Cardiac muscle cell (in vitro differentiated cells and primary cell): ENCODE measurements around the gene NDUFS4. TPM values are rescaled to one million over a fixed set of nuclear protein-coding genes. Genes with fewer than 3 reads are reported as not detected.

ENCODE experiments used
- DNase-seq, 2 donors: peaks; one replicate each; pipeline versions ENCODE4 v3.0.0 to v3.0.0-alpha.2; 2010 to 2017; ENCODE audit warnings: low read depth in 1 of 2, low spot score in 1 of 2
- H3K27ac ChIP-seq: fragments of 200-600 bp; sonication (generic); 2 replicates; pipeline ENCODE4 v1.5.1; 2016
- H3K27me3 ChIP-seq: fragments of 200-600 bp; sonication (generic); 2 replicates; pipeline ENCODE4 v1.6.0; 2016; ENCODE audit warnings: control low read depth
- H3K36me3 ChIP-seq: fragments of 200-600 bp; sonication (generic); 2 replicates; pipeline ENCODE4 v1.5.1; 2016; ENCODE audit warnings: control low read depth
- H3K4me1 ChIP-seq: fragments of 200-600 bp; sonication (generic); 2 replicates; pipeline ENCODE4 v1.8.1; 2017; ENCODE audit warnings: low read depth, mild to moderate bottlenecking, mixed run types
- H3K4me3 ChIP-seq: fragments of 200-600 bp; sonication (generic); 2 replicates; pipeline ENCODE4 v1.5.1; 2016; ENCODE audit warnings: mild to moderate bottlenecking
- H3K9me3 ChIP-seq: fragments of 200-600 bp; sonication (generic); 2 replicates; pipeline ENCODE4 v1.5.1; 2017; ENCODE audit warnings: low read depth, mild to moderate bottlenecking, control low read depth
- CTCF ChIP-seq: IDR thresholded peaks from 2 replicates; pipeline ENCODE4 v1.5.1; 2012; ENCODE audit warnings: low read depth, mild to moderate bottlenecking, low read length
- polyA plus RNA-seq: library from polyadenylated mRNA; unstranded; fragments of >200 nt; fragmentation: Nextera tagmentation; extraction: Ambion mirVana; gene quantifications from 2 replicates; pipeline ENCODE4 v1.2.1, GENCODE V29; 2016
- total RNA-seq: library from RNA; depleted of rRNA; stranded (reverse); fragments of >200 nt; gene quantifications from 2 replicates; pipeline ENCODE4 v1.2.3, GENCODE V29; 2016

The NDUFS4 gene
- total and polyA plus RNA-seq, 2 experiments from 2014 or later: 75.7 to 212 TPM

- no peak for DNase-seq
- peaks cover 3% of the 10 kb centered on the region for H3K4me1 ChIP-seq
- no peak for TF ChIP-seq CTCF
- H3K9me3 ChIP-seq: no peaks in the 10 kb centered on the region
- no peaks in the 10 kb centered on the region for H3K36me3 ChIP-seq
- no peak overlapping the region for H3K4me3 ChIP-seq
- no peak overlapping the region for H3K27ac ChIP-seq
- H3K27me3 ChIP-seq: no peaks in the 10 kb centered on the region
Measured at GRCh38 chr5:53575101-53575500, 14.7 kb downstream of the NDUFS4 start.

GRCh38 chr5:53575831-53576230 is 15.4 kb downstream of the NDUFS4 start:
- Histone ChIP-seq H3K4me3 (no peak overlapping the region), H3K4me1 (peaks cover 3% of the 10 kb centered on the region), H3K9me3 (no peaks in the 10 kb centered on the region), H3K36me3 (no peaks in the 10 kb centered on the region), H3K27me3 (no peaks in the 10 kb centered on the region), H3K27ac (no peak overlapping the region)
- no peak for DNase-seq
- no peak for TF ChIP-seq CTCF

- no peak overlapping the region for H3K27ac ChIP-seq
- no peak for DNase-seq
Measured at GRCh38 chr5:53576674-53577073, 16.2 kb downstream of the NDUFS4 start.

GRCh38 chr5:53578854-53579253 is 18.4 kb downstream of the NDUFS4 start:
- Histone ChIP-seq H3K4me3 (no peak overlapping the region), H3K4me1 (peaks cover 3% of the 10 kb centered on the region), H3K36me3 (no peaks in the 10 kb centered on the region), H3K27me3 (no peaks in the 10 kb centered on the region), H3K9me3 (no peaks in the 10 kb centered on the region), H3K27ac (no peak overlapping the region)
- TF ChIP-seq CTCF: no peak
- DNase-seq: no peak

More at GRCh38 chr5:53576674-53577073, 16.2 kb downstream of the NDUFS4 start:
- Histone ChIP-seq H3K9me3 (no peaks in the 10 kb centered on the region), H3K4me3 (no peak overlapping the region), H3K36me3 (no peaks in the 10 kb centered on the region), H3K27me3 (no peaks in the 10 kb centered on the region), H3K4me1 (peaks cover 3% of the 10 kb centered on the region)
- no peak for TF ChIP-seq CTCF

- no peaks in the 10 kb centered on the region for H3K27me3 ChIP-seq
- H3K4me3 ChIP-seq: no peak overlapping the region
- H3K27ac ChIP-seq: no peak overlapping the region
- no peak for TF ChIP-seq CTCF
- H3K9me3 ChIP-seq: no peaks in the 10 kb centered on the region
- peaks cover 3% of the 10 kb centered on the region for H3K4me1 ChIP-seq
- DNase-seq: no peak
- no peaks in the 10 kb centered on the region for H3K36me3 ChIP-seq
Measured at GRCh38 chr5:53580547-53580946, 20.1 kb downstream of the NDUFS4 start.

- H3K4me3 ChIP-seq: no peak overlapping the region
- no peak for TF ChIP-seq CTCF
- H3K27me3 ChIP-seq: no peaks in the 10 kb centered on the region
- peaks cover 3% of the 10 kb centered on the region for H3K4me1 ChIP-seq
- no peaks in the 10 kb centered on the region for H3K9me3 ChIP-seq
- H3K36me3 ChIP-seq: no peaks in the 10 kb centered on the region
- no peak for DNase-seq
- H3K27ac ChIP-seq: no peak overlapping the region
Measured at GRCh38 chr5:53582225-53582624, 21.8 kb downstream of the NDUFS4 start.
